HS-5 (cell line): ENCODE results near the gene SLC24A3.

Experiments used
- DNase-seq: peaks from one replicate; pipeline ENCODE4 v3.0.0-alpha.2; 2012; ENCODE audit warnings: low read depth

The SLC24A3 gene

GRCh38 chr20:19272976-19273654 is 60.7 kb downstream of the SLC24A3 start:
- no peak for DNase-seq

- DNase-seq = no peak
Observed at GRCh38 chr20:19274001-19274400, 61.6 kb downstream of the SLC24A3 start.

- DNase-seq = no peak
Observed at GRCh38 chr20:19274412-19275015, 62.1 kb downstream of the SLC24A3 start.

GRCh38 chr20:19275038-19275629 is 62.7 kb downstream of the SLC24A3 start:
- DNase-seq = no peak

GRCh38 chr20:19275630-19276071 is 63.2 kb downstream of the SLC24A3 start:
- DNase-seq = no peak

- no peak for DNase-seq
Observed at GRCh38 chr20:19277381-19277780, 64.9 kb downstream of the SLC24A3 start.

GRCh38 chr20:19283490-19284025 is 71.1 kb downstream of the SLC24A3 start:
- no peak for DNase-seq

GRCh38 chr20:19284400-19285178 is 72.1 kb downstream of the SLC24A3 start:
- DNase-seq = no peak

GRCh38 chr20:19285436-19285835 is 73.0 kb downstream of the SLC24A3 start:
- no peak for DNase-seq

- DNase-seq = no peak
Observed at GRCh38 chr20:19288061-19288460, 75.6 kb downstream of the SLC24A3 start.

- no peak for DNase-seq
Observed at GRCh38 chr20:19288636-19289035, 76.2 kb downstream of the SLC24A3 start.

GRCh38 chr20:19289451-19289850 is 77.0 kb downstream of the SLC24A3 start:
- no peak for DNase-seq

GRCh38 chr20:19291024-19291817 is 78.8 kb downstream of the SLC24A3 start:
- no peak for DNase-seq

GRCh38 chr20:19291818-19292132 is 79.3 kb downstream of the SLC24A3 start:
- DNase-seq = no peak

- no peak for DNase-seq
Observed at GRCh38 chr20:19292254-19292653, 79.8 kb downstream of the SLC24A3 start.

- DNase-seq = no peak
Observed at GRCh38 chr20:19295076-19295475, 82.6 kb downstream of the SLC24A3 start.

GRCh38 chr20:19298652-19299051 is 86.2 kb downstream of the SLC24A3 start:
- DNase-seq = no peak

- DNase-seq = no peak
Observed at GRCh38 chr20:19300395-19300794, 88.0 kb downstream of the SLC24A3 start.

- DNase-seq = no peak
Observed at GRCh38 chr20:19301142-19301541, 88.7 kb downstream of the SLC24A3 start.

- DNase-seq = no peak
Observed at GRCh38 chr20:19301843-19302242, 89.4 kb downstream of the SLC24A3 start.

- no peak for DNase-seq
Observed at GRCh38 chr20:19302714-19303113, 90.3 kb downstream of the SLC24A3 start.

- DNase-seq = no peak
Observed at GRCh38 chr20:19304389-19304788, 91.9 kb downstream of the SLC24A3 start.
